ENCODE measurements around the gene ST6GAL2. TPM values are rescaled to one million over a fixed set of nuclear protein-coding genes. Genes with fewer than 3 reads are reported as not detected.

ST6GAL2 gene
- total RNA-seq, 1 experiment from 2014 or later: not detected

- Histone ChIP-seq H3K79me2 (ENCODE audit: low read depth) (no peaks in the 10 kb centered on the region), H3K9me2 (ENCODE audit: insufficient read depth) (no peaks in the 10 kb centered on the region), H3K27me3 (ENCODE audit: insufficient read depth, low read depth) (0 out of 2 replicates have a peak, but pooled peaks cover 9% of the 10 kb centered on the region), H3K4me2 (no peak overlapping the region), H3K27ac (no peak overlapping the region), H3K4me3 (no peak overlapping the region), H3K9me3 (ENCODE audit: insufficient read depth, low read depth) (no peaks in the 10 kb centered on the region), H4K20me1 (ENCODE audit: insufficient read depth) (no peaks in the 10 kb centered on the region), H3K36me3 (ENCODE audit: low read depth) (no peaks in the 10 kb centered on the region), H3K4me1 (replicated peaks; ENCODE audit: insufficient read depth) (no peaks in the 10 kb centered on the region), H2AFZ (no peak overlapping the region), H3F3A (ENCODE audit: insufficient read depth, low read depth) (no peaks in the 10 kb centered on the region)
- DNase-seq: no peak
- intact Hi-C loops (cut with micrococcal nuclease; ENCODE audit: unreplicated experiment): no loop called here
- no peak for TF ChIP-seq CTCF (conservative IDR thresholded peaks at IDR 0.05)
- no peak for TF ChIP-seq EZH2 (IDR thresholded peaks at IDR 0.05; ENCODE audit: low read depth)
- BruUV-seq (replicated peaks): no TSS peak
- ChIA-PET POLR2A (ENCODE audit: unreplicated experiment) (no interaction called here), CTCF (no interaction called here)
Observed at GRCh38 chr2:106904242-106904641, 18.3 kb upstream of the ST6GAL2 start.

- no peaks in the 10 kb centered on the region for H3K36me3 ChIP-seq (ENCODE audit: low read depth)
- TF ChIP-seq CTCF (conservative IDR thresholded peaks at IDR 0.05) (no peak), EZH2 (IDR thresholded peaks at IDR 0.05; ENCODE audit: low read depth) (no peak)
- no peak overlapping the region for H3K4me3 ChIP-seq
- intact Hi-C loops (cut with micrococcal nuclease; ENCODE audit: unreplicated experiment): no loop called here
- no peak overlapping the region for H3K4me2 ChIP-seq
- BruUV-seq (replicated peaks): no TSS peak
- no peak overlapping the region for H3K27ac ChIP-seq
- H3K27me3 ChIP-seq (ENCODE audit: insufficient read depth, low read depth): 0 out of 2 replicates have a peak, but pooled peaks cover 9% of the 10 kb centered on the region
- no peaks in the 10 kb centered on the region for H3K9me2 ChIP-seq (ENCODE audit: insufficient read depth)
- no peak for DNase-seq
- ChIA-PET POLR2A (ENCODE audit: unreplicated experiment) (no interaction called here), CTCF (no interaction called here)
- H3K4me1 ChIP-seq (replicated peaks; ENCODE audit: insufficient read depth): no peaks in the 10 kb centered on the region
- no peaks in the 10 kb centered on the region for H3K9me3 ChIP-seq (ENCODE audit: insufficient read depth, low read depth)
- no peak overlapping the region for H2AFZ ChIP-seq
- H3F3A ChIP-seq (ENCODE audit: insufficient read depth, low read depth): no peaks in the 10 kb centered on the region
- H3K79me2 ChIP-seq (ENCODE audit: low read depth): no peaks in the 10 kb centered on the region
- H4K20me1 ChIP-seq (ENCODE audit: insufficient read depth): no peaks in the 10 kb centered on the region
Observed at GRCh38 chr2:106899786-106900530, 14.0 kb upstream of the ST6GAL2 start.

- no peak for DNase-seq
- TF ChIP-seq CTCF (conservative IDR thresholded peaks at IDR 0.05) (no peak), EZH2 (IDR thresholded peaks at IDR 0.05; ENCODE audit: low read depth) (no peak)
- Histone ChIP-seq H3K9me3 (ENCODE audit: insufficient read depth, low read depth) (no peaks in the 10 kb centered on the region), H3K4me2 (no peak overlapping the region), H3K36me3 (ENCODE audit: low read depth) (no peaks in the 10 kb centered on the region), H3K4me3 (no peak overlapping the region), H3F3A (ENCODE audit: insufficient read depth, low read depth) (no peaks in the 10 kb centered on the region), H4K20me1 (ENCODE audit: insufficient read depth) (no peaks in the 10 kb centered on the region), H3K79me2 (ENCODE audit: low read depth) (no peaks in the 10 kb centered on the region), H3K4me1 (replicated peaks; ENCODE audit: insufficient read depth) (no peaks in the 10 kb centered on the region), H3K9me2 (ENCODE audit: insufficient read depth) (no peaks in the 10 kb centered on the region), H3K27me3 (ENCODE audit: insufficient read depth, low read depth) (no peaks in the 10 kb centered on the region), H3K27ac (no peak overlapping the region), H2AFZ (no peak overlapping the region)
- BruUV-seq (replicated peaks): no TSS peak
- ChIA-PET CTCF (no interaction called here), POLR2A (ENCODE audit: unreplicated experiment) (no interaction called here)
- intact Hi-C loops (cut with micrococcal nuclease; ENCODE audit: unreplicated experiment): no loop called here
Observed at GRCh38 chr2:106894545-106894944, 8.6 kb upstream of the ST6GAL2 start.
